PFSK-1 (cell line): ENCODE data around the gene EHMT2.

Experiments
- FOXP2 ChIP-seq: optimal IDR thresholded peaks from 2 replicates; pipeline ENCODE3; 2011; ENCODE audit warnings: borderline replicate concordance, control low read depth, inconsistent platforms; ENCODE audit not compliant: insufficient read depth; ENCODE audit errors: extremely low read length, extremely low read depth
- POLR2AphosphoS5 ChIP-seq: IDR thresholded peaks from 2 replicates; pipeline ENCODE4 v1.6.1; 2012; ENCODE audit warnings: low read depth, mild to moderate bottlenecking, control low read depth, low read length, moderate library complexity
- SIN3A ChIP-seq: IDR thresholded peaks from 2 replicates; pipeline ENCODE4 v1.6.1; 2012; ENCODE audit warnings: mild to moderate bottlenecking, low read length, moderate library complexity, borderline replicate concordance; ENCODE audit not compliant: insufficient read depth
- TAF1 ChIP-seq: IDR thresholded peaks from 2 replicates; pipeline ENCODE4 v1.6.1; 2012; ENCODE audit warnings: low read length, control low read depth, borderline replicate concordance; ENCODE audit not compliant: insufficient read depth
- TF ChIP-seq, protein P1 (sequence below), 2 experiments: IDR thresholded peaks; 2 replicates each; pipeline versions ENCODE4 v1.6.1 to v1.8.0; 2011 to 2012; ENCODE audit warnings: low read depth in 2 of 2, low read length in 2 of 2, control low read depth in 1 of 2, inconsistent platforms in 1 of 2, mild to moderate bottlenecking in 1 of 2, moderate library complexity in 1 of 2; ENCODE audit not compliant: insufficient read depth in 1 of 2

EHMT2 gene

DNA sequence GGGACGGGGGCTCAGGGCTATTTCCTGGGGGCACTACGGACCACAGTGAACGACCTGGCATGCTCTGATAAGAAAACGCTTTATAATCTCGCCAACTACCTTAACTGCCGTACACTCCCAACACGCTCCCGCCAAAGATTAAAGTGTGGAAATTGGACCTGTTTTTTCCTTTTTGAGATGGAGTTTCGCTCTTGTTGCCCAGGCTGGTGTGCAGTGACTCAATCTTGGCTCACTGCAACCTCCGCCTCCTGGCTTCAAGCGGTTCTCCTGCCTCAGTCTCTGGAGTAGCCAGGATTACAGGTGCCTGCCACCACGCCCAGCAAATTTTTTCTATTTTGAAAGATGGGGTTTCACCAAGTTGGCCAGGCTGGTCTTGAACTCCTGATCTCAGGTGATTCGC, 18.4 kb downstream of the EHMT2 start:
- TF ChIP-seq SIN3A = no peak
- TF ChIP-seq POLR2AphosphoS5 = no peak; the same call in 1 of the 2 replicates
- TF ChIP-seq, protein P1, sequence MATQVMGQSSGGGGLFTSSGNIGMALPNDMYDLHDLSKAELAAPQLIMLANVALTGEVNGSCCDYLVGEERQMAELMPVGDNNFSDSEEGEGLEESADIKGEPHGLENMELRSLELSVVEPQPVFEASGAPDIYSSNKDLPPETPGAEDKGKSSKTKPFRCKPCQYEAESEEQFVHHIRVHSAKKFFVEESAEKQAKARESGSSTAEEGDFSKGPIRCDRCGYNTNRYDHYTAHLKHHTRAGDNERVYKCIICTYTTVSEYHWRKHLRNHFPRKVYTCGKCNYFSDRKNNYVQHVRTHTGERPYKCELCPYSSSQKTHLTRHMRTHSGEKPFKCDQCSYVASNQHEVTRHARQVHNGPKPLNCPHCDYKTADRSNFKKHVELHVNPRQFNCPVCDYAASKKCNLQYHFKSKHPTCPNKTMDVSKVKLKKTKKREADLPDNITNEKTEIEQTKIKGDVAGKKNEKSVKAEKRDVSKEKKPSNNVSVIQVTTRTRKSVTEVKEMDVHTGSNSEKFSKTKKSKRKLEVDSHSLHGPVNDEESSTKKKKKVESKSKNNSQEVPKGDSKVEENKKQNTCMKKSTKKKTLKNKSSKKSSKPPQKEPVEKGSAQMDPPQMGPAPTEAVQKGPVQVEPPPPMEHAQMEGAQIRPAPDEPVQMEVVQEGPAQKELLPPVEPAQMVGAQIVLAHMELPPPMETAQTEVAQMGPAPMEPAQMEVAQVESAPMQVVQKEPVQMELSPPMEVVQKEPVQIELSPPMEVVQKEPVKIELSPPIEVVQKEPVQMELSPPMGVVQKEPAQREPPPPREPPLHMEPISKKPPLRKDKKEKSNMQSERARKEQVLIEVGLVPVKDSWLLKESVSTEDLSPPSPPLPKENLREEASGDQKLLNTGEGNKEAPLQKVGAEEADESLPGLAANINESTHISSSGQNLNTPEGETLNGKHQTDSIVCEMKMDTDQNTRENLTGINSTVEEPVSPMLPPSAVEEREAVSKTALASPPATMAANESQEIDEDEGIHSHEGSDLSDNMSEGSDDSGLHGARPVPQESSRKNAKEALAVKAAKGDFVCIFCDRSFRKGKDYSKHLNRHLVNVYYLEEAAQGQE (IDR thresholded peaks at IDR 0.05; ENCODE audit: insufficient read depth in 1 of 2, low read depth in 2 of 2, low read length in 2 of 2) = no peak
- TF ChIP-seq FOXP2 = no peak
- TF ChIP-seq TAF1 = no peak

DNA sequence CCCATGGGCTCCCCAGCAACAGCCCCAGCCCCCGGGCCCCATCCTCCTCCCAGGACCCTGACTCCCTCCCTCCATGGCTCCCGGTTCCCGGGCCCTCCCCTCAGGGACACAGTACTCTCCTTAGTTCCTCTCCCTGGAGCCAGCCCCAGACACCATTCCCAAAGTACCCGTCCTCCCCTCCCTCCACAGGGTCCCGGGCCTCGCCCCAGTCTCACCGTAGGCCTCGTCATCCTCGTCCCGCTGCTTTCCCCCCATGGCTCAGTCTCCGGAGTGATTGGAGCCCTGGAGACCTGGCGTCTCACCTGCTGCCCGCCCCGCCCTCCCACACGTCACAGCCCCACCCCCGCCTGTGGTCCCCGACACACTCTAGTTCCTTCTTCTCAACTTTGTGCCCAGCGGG, 18.8 kb downstream of the EHMT2 start, which contains the start of gene SLC44A4:
TSS of gene SLC44A4 (minus strand) at position 272 of the 400 bp plus-strand sequence. CDS start at position 255, 17 bp downstream.
- TF ChIP-seq POLR2AphosphoS5 (no peak), SIN3A (no peak), TAF1 (no peak), FOXP2 (no peak)
- TF ChIP-seq, protein P1 (IDR thresholded peaks at IDR 0.05; ENCODE audit: insufficient read depth in 1 of 2, low read depth in 2 of 2, low read length in 2 of 2) = no peak

DNA sequence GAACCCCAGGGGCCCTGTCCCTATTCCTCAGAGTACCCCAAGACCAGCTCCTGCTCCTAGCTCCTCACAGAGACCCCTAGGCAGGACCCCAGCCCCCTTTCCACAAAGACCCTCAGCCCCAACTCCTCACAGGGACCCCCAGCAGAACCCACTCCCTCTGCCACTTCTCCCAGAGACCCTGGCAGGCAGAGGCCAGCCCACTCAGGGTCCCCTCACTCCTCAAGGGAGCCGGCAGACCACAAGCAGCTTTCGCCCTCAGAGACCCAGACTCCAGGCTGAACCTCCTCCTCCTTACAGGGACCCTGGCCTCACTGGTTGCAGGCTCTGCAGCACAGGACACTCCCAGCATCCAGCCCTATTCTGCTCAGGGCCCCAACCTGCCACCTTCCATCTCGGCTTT, 19.3 kb downstream of the EHMT2 start:
- TF ChIP-seq FOXP2 = no peak
- no peak for TF ChIP-seq TAF1
- no peak for TF ChIP-seq POLR2AphosphoS5
- no peak for TF ChIP-seq SIN3A
- TF ChIP-seq, protein P1 (IDR thresholded peaks at IDR 0.05; ENCODE audit: insufficient read depth in 1 of 2, low read depth in 2 of 2, low read length in 2 of 2) = no peak

DNA sequence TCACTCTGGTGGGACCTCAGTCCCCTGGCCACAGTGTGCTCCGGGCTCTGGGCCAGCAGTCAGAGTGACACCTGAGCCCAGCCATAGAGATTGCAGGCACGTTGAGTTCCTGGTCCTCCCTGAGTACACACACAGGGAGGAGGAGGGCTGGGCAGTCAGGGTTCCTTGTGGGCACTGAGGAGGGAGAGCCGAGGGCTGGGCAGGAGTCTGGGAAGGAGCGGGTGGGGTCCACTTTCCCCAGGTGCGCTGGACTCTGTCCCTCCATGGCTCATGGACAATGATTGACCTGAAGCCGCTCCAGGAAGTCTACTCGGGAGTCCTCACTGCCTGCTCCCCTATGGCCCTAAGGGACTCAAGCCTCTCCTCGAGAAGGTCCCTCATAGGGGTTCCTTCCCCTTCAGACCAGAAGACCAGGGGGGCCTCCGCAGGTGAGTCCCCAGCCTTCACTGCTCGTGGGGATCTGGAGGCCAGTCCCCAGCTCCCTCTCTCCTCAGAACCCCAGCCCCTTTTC, 19.8 kb downstream of the EHMT2 start:
- TF ChIP-seq TAF1 (no peak), SIN3A (no peak), POLR2AphosphoS5 (no peak), FOXP2 (no peak)
- TF ChIP-seq, protein P1 (IDR thresholded peaks at IDR 0.05; ENCODE audit: insufficient read depth in 1 of 2, low read depth in 2 of 2, low read length in 2 of 2) = no peak
